ENCODE measurements around the gene REV1.
"Not testable (repeated sequence)": the region's sequence is repeated elsewhere in the genome, so short reads cannot be mapped to it uniquely, and the experiment has no call there.

The REV1 gene

DNA sequence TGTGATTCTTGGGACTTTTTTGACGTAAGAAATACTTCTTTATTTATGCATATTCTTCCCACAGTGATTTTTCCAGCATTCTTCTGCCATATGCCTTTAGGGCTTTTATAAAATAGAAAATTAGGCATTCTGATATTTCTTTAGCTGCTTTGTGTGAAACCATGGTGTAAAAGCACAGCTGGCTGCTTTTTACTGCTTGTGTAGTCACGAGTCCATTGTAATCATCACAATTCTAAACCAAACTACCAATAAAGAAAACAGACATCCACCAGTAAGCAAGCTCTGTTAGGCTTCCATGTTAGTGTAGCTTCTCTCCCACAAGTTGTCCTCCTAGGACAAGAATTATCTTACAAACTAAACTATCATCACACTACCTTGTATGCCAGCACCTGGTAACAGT is 90.0 kb downstream of the REV1 start:
- DNase-seq = no peak

DNA sequence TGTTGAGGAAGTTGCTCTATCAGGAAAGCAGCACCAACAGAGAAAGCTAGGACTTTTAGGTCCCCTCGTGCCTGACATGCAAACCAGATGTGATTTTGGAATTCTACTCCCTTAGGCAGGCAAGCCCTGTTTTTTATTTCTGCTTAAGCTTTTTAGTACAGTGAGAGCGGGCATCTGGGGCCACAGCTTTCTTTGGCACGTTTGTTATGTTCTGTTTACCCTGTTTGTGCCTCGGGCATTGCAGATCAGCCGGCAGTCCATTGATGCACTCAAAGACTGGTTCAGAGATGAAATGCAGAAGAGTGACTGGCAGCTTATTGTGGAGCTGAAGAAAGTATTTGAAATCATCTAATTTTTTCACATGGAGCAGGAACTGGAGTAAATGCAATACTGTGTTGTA is 90.8 kb downstream of the REV1 start:
- DNase-seq = no peak

DNA sequence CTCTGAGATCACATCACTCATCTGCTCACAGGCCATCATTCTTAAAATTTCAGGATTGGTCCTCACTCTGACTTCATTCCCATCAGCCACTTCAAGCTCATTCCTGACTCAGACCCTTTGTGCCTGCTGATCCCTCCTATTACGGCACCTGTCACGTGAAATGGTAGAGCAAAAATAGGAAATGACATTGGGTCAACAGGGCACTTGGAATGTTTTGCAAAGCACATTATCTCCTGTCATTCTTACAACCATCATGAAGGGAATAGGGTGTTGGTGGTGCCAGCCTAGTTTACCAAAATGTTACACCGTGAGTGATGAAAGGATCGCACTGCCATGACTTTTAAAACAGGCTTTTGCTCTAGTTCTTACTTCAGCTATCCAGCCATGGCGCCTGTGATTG is 91.5 kb downstream of the REV1 start:
- DNase-seq = no peak

DNA sequence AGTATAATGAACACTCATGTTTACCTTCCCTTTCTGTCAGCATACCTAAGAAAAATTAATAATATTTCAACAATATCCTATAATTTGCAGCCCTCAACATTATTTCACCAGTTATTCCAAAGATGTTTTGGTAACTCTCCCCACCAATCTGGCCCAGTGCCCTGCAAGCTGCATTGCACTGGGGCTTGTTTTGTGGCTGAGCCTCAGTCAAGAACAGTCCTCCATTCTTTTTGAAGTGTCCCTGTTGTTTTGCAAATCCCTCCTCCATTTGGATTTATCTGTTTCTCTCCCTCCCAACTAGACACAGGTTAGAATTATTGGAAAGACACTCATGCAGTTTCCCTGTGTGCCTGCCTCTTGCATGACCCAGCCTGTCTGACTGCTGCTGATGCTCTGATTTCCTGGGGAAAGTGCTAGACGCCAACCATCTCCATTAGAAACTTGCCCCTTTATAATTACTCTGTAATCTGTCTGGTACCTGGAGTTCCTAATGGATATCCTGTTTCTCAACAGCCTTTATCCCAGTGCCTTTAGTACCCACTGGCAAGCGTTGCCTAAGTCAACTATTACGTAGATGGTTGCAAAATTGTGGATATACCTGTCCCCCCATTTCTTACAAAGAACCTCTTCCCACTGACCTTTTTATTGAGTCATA is 92.4 kb downstream of the REV1 start:
- DNase-seq = no peak

DNA sequence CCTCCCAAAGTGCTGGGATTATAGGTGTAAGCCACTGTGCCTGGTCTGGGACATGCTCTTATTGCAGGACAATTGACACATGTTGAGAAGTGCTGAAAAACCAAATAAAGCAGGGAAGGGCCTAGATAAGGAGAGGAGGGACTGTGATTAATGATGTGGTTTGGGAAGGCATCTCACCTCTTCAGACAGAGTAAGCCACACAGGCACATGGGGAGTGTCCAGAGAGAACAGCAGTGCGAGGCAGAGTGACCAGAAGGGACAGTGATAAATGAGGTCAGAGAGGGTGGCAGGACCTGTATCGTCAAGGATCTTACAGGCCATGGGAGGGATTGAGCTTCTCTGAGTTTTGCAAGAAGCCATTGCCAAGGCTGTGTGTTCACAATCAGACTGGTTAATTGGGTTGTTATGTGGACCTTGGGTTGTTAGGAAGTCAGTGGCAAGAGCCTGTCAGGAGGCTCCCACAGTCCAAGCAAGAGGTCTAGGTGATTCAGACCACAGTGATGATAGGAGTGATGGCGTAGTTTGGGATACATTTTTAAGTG is 94.2 kb downstream of the REV1 start:
- no peak for DNase-seq

DNA sequence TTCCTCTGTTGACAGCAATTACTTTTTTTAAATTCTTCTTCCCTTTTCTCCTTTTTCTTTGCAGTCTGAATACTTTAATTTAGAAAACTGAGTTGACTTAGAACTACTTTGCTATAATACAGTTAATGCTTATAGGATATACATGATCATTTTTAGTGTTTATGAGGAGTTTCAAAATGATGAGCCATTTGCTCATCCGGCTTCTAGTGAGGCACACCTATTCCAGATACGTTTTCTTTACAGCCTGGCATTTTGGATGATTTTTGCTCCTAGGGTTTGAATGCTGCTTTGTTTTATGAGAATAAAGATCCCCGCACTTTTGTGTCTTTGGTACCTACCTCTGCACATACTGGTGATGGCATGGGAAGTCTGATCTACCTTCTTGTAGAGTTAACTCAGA is 99.9 kb downstream of the REV1 start:
- DNase-seq = no peak

DNA sequence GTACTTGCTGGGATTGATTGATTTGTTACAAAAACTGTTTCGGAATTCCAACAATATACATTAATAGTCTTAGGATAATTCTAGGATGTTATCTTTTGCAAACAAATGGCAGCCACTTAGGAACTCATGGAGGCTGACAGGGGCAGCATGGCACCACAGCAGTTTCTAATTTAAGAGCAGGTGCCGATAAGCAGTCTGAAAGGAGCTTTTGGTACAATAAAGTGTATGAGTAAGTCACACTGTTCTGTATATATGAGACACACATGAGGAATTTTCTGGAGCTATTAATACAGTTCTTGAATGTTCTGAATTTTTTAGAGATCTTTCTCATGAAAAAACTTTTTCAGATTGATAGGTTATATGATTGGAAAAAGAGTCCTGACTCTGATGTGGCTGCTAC is 100.4 kb downstream of the REV1 start:
- DNase-seq = no peak

DNA sequence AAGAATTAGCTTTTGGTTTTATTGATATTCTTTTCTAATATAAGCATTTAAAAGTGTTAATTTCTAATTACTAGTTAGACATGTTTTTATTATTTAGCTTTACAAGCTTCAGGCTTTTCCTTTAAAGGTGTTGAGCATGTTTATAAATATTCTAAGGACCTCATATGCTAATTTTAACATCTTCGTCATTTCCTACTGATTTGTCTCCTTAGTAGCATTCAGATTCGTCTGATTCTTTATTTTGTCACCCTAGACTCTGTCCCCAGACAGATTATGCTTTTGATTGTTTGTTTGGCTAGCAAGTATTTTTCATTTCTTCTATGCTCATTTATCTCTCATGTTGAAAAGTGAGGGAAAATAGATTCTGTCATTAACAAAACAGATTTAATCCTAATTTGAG is 100.9 kb downstream of the REV1 start:
- no peak for DNase-seq

DNA sequence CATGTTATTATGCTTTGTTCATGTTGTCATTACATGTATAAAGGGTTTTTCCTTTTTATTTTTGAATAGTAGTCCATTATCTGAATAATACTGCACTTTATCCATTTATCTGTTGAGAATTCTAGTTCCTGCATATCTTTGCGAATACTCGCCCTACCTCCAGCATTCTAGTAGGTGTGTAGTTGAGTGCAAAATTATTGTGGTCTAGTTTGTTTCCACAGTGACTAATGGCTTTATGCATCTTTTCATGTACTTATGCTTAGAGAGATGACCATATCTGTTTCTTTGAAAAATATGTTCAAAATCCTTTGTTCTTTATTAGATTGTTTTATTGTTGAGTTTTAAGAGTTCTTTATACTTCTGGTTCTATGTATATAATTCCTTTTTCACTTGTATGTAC is 103.8 kb downstream of the REV1 start:
- DNase-seq = no peak

DNA sequence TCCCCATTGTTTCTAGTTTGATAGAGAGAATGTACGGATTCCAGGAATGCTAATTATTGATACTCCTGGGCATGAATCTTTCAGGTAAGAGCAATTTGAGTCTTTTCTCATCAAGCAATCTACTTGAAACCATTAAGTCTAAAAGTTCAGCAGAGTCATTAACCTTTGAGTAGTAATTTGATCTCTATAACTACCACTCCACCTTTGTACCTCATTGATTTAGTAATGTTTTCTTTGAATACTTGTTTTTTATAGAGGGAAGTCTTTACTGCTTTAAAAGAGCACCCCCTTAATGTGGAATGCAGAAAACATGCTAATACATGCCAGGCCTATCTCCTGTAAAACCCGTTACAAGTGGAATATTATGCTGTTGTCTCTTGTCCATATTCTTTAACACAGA is 107.7 kb downstream of the REV1 start:
- no peak for DNase-seq

DNA sequence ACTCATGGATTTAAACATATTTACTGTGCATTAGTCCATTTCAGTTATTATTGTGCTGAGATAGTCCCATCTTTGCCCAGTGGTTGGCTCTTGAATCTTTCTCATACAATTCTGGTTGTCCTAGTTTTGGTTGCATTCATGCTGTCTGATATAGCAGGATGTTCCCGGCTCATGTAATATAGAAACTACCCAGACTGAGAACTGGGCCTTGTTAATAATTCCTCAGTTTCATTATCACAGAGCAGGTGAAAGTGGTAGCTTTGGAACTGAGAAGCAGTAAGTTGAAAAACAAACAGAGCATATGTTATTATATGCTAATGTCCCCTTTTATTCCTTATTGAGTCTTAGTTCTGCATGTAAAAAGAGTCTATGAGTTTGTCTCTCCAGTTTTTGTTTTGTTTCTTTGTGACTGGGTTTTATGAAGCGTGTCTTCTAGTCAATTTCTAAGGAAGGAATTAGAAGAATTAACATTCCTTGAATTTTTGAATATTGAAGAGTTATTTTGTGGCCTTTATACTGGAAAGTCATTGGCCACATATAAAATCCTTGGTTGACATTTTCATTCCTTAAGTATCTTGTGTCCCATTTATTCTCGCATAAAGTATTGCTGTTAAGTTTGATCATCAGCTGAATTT is 109.3 kb downstream of the REV1 start:
- no peak for DNase-seq

DNA sequence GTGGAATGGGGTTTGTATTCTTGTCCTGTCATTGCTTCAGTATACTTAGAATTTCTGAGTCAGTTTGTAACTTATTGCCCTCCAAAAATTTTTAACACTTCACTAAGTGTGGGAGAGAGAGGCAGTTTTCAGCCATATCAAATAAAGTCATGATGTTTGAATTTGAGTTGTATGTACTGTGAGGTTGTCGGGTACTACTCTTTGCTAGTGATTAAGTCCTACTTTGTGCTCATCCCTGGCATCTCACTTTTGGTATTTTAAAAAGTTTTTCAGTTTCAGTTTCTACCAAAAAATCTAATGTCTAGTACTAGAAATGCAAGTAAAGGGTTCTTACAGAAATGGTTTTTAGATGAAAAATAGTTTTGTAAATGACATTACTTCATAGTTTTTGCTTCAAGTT is 111.9 kb downstream of the REV1 start:
- DNase-seq = no peak

DNA sequence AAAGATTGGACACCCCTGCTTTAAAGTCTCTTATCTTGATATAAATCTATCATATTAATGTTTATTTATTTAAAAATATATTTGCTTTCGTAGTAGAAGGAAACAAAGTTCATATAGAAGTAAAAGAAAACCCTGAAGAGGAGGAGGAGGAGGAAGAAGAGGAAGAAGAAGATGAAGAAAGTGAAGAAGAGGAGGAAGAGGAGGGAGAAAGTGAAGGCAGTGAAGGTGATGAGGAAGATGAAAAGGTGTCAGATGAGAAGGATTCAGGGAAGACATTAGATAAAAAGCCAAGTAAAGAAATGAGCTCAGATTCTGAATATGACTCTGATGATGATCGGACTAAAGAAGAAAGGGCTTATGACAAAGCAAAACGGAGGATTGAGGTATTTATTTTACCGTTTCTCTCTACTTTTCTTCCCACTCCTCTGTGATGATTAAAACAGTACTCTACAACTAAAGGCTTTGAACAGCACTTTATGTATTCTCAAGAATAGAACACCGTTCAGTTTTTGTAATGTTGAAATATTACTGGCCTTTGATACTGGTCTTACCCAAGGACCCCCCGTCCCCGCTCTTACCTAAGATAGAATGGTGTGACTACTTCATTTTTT is 113.5 kb downstream of the REV1 start:
- no peak for DNase-seq

DNA sequence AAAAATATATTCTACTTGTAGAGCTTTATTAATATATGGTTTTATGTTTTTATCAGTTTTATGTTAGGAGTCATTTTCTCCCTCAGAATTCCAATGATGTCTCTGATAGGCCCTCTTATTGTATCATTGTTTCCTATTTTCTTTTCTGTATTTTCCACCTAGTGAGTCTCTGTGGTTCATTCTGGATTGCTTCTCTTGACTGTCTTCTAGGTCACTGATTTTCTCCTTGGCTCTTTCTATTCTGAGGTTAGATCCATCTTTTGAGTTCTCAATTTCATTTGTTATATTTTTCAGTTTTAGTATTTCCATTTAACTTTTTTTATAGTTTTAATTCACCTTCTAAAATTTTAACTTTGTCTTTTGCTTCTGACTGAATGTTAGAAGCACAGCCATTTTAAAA is 115.1 kb downstream of the REV1 start:
- DNase-seq = no peak

DNA sequence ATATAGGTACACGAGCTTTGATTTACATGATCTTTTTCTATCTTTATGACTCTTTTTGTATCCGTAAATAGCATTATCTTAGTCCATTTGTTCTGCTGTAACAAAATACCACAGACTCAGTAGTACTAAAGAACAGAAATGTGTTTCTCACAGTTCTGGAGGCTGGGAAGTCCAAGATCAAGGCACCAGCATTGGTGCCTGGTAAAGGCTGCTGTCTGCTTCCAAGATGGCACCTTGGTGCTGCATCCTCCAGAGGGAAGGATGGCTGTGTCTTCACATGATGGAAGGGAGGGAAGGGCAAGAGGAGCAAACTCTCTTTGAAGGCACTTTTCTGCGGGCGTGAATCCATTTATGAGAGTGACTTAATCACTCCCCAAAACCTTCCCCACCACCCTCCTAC is 116.7 kb downstream of the REV1 start:
- no peak for DNase-seq

DNA sequence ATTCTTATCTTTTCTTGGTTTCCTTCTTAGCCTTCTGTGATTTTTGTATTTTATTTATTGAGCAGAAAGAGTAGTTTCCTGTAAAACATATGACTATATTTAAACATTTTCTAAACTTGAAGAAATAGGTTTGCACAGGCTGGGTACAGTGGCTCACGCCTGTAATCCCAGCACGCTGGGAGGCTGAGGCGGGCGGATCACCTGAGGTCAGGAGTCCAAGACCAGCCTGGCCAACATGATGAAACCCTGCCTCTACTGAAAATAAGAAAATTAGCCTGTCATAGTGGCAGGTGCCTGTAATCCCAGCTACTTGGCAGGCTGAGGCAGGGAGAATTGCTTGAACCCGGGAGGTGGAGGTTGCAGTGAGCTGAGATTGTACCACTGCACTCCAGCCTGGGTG is 121.0 kb downstream of the REV1 start:
- DNase-seq = not testable (repeated sequence)

DNA sequence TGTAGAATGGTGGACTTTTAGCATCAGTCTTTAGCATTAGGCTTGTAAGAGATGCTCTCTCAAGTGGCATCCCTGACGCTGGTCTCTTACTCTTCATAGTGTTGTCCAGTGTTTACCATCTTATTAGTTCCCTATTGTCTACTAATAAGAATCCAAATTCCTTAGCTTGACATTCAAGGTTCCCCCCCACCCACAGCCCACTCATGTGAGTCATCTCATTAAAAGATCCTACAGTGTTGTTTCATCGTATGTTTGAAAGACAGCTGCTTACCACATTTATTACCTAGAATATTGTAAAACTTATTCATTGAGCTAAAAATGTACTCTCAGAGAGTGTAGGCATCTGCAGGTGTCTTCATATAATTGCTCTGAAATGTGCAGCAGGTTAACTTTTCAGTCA is 124.2 kb downstream of the REV1 start:
- DNase-seq = no peak

DNA sequence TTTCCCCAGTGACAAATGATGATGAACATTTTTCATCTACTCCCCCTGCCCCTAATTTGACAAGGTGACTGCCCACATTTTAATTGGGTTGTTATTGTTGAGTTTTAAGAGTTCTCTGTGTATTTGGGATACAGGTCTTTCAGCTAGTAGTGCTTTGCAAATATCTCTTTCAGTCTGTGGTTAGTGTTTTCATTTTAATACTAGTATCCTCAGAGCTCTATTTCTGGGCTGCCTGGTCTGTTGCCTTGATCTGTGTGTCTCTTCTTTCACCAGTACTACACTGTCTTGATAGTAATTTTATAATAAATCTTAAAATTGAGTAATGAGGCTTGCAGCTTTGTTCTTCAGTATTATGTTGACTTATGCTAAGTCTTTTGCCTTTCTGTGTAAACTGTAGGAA is 133.0 kb downstream of the REV1 start:
- no peak for DNase-seq

DNA sequence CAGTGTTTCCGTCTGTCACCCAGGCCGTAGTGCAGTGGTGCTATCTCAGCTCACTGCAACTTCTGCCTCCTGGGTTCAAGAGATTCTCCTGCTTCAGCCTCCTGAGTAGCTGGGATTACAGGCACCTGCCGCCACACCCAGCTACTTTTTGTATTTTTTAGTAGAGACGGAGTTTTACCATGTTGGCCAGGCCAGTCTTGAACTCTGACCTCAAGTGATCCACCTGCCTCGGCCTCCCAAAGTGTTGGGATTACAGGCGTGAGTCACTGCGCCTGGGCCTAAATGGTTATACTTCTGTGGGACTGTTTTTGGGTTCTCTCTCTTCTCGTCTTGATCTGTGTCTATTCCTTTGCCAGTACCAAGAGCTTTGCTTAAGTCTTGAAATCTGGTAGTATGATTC is 135.0 kb downstream of the REV1 start:
- DNase-seq = not testable (repeated sequence)

DNA sequence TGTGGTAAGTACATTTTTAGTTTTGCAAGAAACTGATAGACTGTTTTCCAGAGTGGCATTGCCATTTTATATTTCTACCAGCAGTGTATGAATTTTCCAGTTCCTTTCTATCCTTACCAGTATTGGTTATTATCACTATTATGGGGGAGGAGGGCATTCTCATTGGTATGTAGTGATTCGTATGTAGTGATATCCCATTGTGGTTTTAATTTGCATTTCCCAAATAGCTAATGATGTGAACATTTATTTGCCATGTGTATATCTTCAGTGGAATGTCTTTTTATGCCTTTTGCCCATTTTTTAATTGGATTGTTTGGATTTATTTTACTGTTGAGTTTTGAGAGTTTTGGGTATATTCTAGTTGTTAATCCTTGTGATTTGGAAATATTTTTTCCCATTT is 135.7 kb downstream of the REV1 start:
- DNase-seq = no peak
